HG02588 (cell line): ENCODE results near the gene PGBD5.

Source experiments
- ATAC-seq: cut with Tn5 transposase; IDR thresholded peaks from one replicate; pipeline ENCODE4 v1.9.1; 2021; ENCODE audit warnings: mild to moderate bottlenecking, moderate library complexity; ENCODE audit not compliant: unreplicated experiment

The PGBD5 gene

GRCh38 chr1:230284891-230285290 lies 141.2 kb downstream of the PGBD5 start:
- ATAC-seq = no peak

- ATAC-seq = no peak
These were observed 142.5 kb downstream of the PGBD5 start for GRCh38 chr1:230283678-230284077.

- peak; percentile 54 for ATAC-seq
These were observed 144.0 kb downstream of the PGBD5 start for GRCh38 chr1:230282157-230282556.

- ATAC-seq = no peak
These were observed 144.6 kb downstream of the PGBD5 start for GRCh38 chr1:230281556-230281955.

GRCh38 chr1:230280906-230281413 lies 145.2 kb downstream of the PGBD5 start:
- ATAC-seq = no peak

GRCh38 chr1:230280054-230280795 lies 145.9 kb downstream of the PGBD5 start:
- ATAC-seq = no peak

- no peak for ATAC-seq
These were observed 146.6 kb downstream of the PGBD5 start for GRCh38 chr1:230279583-230279945.

GRCh38 chr1:230278871-230279582 lies 147.1 kb downstream of the PGBD5 start:
- no peak for ATAC-seq

GRCh38 chr1:230278376-230278775 lies 147.8 kb downstream of the PGBD5 start:
- ATAC-seq = no peak

- ATAC-seq = no peak
These were observed 148.7 kb downstream of the PGBD5 start for GRCh38 chr1:230277201-230278025.

GRCh38 chr1:230276401-230276800 lies 149.7 kb downstream of the PGBD5 start:
- ATAC-seq = no peak

GRCh38 chr1:230274254-230274653 lies 151.9 kb downstream of the PGBD5 start:
- no peak for ATAC-seq

- ATAC-seq = no peak
These were observed 152.9 kb downstream of the PGBD5 start for GRCh38 chr1:230273141-230273710.

- ATAC-seq = no peak
These were observed 153.6 kb downstream of the PGBD5 start for GRCh38 chr1:230272557-230272956.

GRCh38 chr1:230271300-230272035 lies 154.7 kb downstream of the PGBD5 start:
- ATAC-seq = no peak

- ATAC-seq = no peak
These were observed 155.4 kb downstream of the PGBD5 start for GRCh38 chr1:230270559-230271281.

- no peak for ATAC-seq
These were observed 156.0 kb downstream of the PGBD5 start for GRCh38 chr1:230270185-230270558.

GRCh38 chr1:230268371-230269170 lies 157.6 kb downstream of the PGBD5 start:
- no peak for ATAC-seq
